K562 (cell line): ENCODE measurements around the gene MYCBP2. TPM values are rescaled to one million over a fixed set of nuclear protein-coding genes. Genes with fewer than 3 reads are reported as not detected.

Experiments used
- ATAC-seq: fragments of 200-7000 bp; cut with Tn5 transposase; 3 replicates; pipeline ENCODE4 v1.9.1; 2020; ENCODE audit warnings: moderate library complexity
- BruUV-seq: library from RNA; stranded (reverse); fragments of 400-500 nt; replicated peaks from 2 replicates; lab custom pipeline; 2021; lab: Mats Ljungman, UMichigan
- CTCF ChIA-PET: fragments of 300-600 bp; formaldehyde crosslinking; extraction: SDS; loops from one replicate; lab custom pipeline; 2021; ENCODE audit warnings: low intra/inter-chr PET ratio; lab: Yijun Ruan, JAX
- POLR2A ChIA-PET: fragments of 300-600, 350-650 bp; sonication (Branson Sonifier 250); formaldehyde crosslinking; extraction: SDS; loops from one replicate; lab custom pipeline; 2021; ENCODE audit warnings: antibody characterized with exemption, inconsistent platforms; lab: Yijun Ruan, JAX
- DNase-seq, 4 experiments: peaks; one replicate each; pipeline versions ENCODE4 v3.0.0 to v3.0.0-alpha.2; 2011 to 2018; ENCODE audit warnings: low spot score in 3 of 4, mixed read lengths in 3 of 4; ENCODE audit errors: extremely low read depth in 1 of 4
- FAIRE-seq: peaks from 2 replicates; lab custom pipeline; 2011; peaks lifted over from hg19 to GRCh38; lab: Jason Lieb, UNC
- H2AFZ ChIP-seq: 2 replicates; pipeline ENCODE4 v1.6.0; 2011; ENCODE audit warnings: low read depth, low read length, control low read depth, inconsistent platforms
- H3K27ac ChIP-seq: fragments of 200-600 bp; 3 replicates; pipeline ENCODE4 v1.8.0; 2011; ENCODE audit warnings: low read depth, mild to moderate bottlenecking, control low read depth, inconsistent platforms, low read length, moderate library complexity, mixed read lengths; ENCODE audit errors: extremely low read depth
- H3K27me3 ChIP-seq, 2 experiments: fragments of 300-600 bp in 1 of 2; 2 replicates in 1 of 2; 3 replicates in 1 of 2; pipeline versions ENCODE4 v1.6.0 to v1.8.0; 2011; ENCODE audit warnings: inconsistent platforms in 2 of 2, low read length in 2 of 2, mild to moderate bottlenecking in 1 of 2, mixed read lengths in 1 of 2, moderate library complexity in 1 of 2; ENCODE audit not compliant: control insufficient read depth in 2 of 2, insufficient read depth in 2 of 2
- H3K36me3 ChIP-seq: fragments of 300-600 bp; 3 replicates; pipeline ENCODE4 v1.8.0; 2011; ENCODE audit warnings: mild to moderate bottlenecking, low read length, inconsistent platforms; ENCODE audit not compliant: control insufficient read depth, insufficient read depth
- H3K4me1 ChIP-seq, 2 experiments: fragments of 200-600 bp in 1 of 2; replicated peaks in 1 of 2; 2 replicates in 1 of 2; 3 replicates in 1 of 2; pipeline versions ENCODE4 v1.5.1 to v1.8.0; 2011; ENCODE audit warnings: inconsistent platforms in 2 of 2, low read length in 2 of 2, mild to moderate bottlenecking in 1 of 2, mixed read lengths in 1 of 2, moderate library complexity in 1 of 2; ENCODE audit not compliant: control insufficient read depth in 2 of 2, insufficient read depth in 2 of 2
- H3K4me2 ChIP-seq: 2 replicates; pipeline ENCODE4 v1.6.1; 2011; ENCODE audit warnings: low read length, control low read depth, inconsistent platforms, mixed read lengths; ENCODE audit not compliant: insufficient read depth
- H3K4me3 ChIP-seq: fragments of 200-600 bp; sonication (generic), shearing (Covaris generic); 2 replicates; pipeline ENCODE4 v1.5.1; 2016; ENCODE audit warnings: control low read depth, inconsistent platforms
- H3K79me2 ChIP-seq: fragments of 200-600 bp; 3 replicates; pipeline ENCODE4 v1.8.0; 2011; ENCODE audit warnings: low read length, inconsistent platforms; ENCODE audit not compliant: control insufficient read depth, insufficient read depth
- H3K9ac ChIP-seq, 2 experiments: 2 replicates each; pipeline versions ENCODE4 v1.6.0 to v1.6.1; 2011; ENCODE audit warnings: low read depth in 2 of 2, low read length in 2 of 2, control low read depth in 1 of 2, inconsistent platforms in 1 of 2, mild to moderate bottlenecking in 1 of 2, mixed read lengths in 1 of 2; ENCODE audit not compliant: insufficient read depth in 1 of 2
- H3K9me1 ChIP-seq: one replicate; pipeline ENCODE4 v1.6.0; 2011; ENCODE audit warnings: inconsistent platforms, mild to moderate bottlenecking, low read length, moderate library complexity; ENCODE audit not compliant: control insufficient read depth, insufficient read depth
- H3K9me3 ChIP-seq: replicated peaks from 2 replicates; pipeline ENCODE4 v1.5.1; 2011; ENCODE audit warnings: low read depth, low read length, inconsistent platforms; ENCODE audit not compliant: control insufficient read depth, insufficient read depth
- H4K20me1 ChIP-seq: replicated peaks from 2 replicates; pipeline ENCODE4 v1.6.1; 2011; ENCODE audit warnings: low read length, inconsistent platforms, mixed read lengths; ENCODE audit not compliant: control insufficient read depth, insufficient read depth
- HMBOX1 ChIP-seq: sonication (generic); IDR thresholded peaks from 2 replicates; pipeline ENCODE4 v1.6.1; 2016
- RHOXF2B ChIP-seq: fragments of 250-450 bp; sonication (Bioruptor Pico); conservative IDR thresholded peaks from 2 replicates; pipeline ENCODE4 v1.5.1; 2021
- SMARCB1 ChIP-seq: IDR thresholded peaks from 2 replicates; pipeline ENCODE4 v1.6.1; 2011; ENCODE audit warnings: improper control_type of control experiment, low read depth; ENCODE audit not compliant: insufficient read length
- SNAPC5 ChIP-seq: fragments of 250-450 bp; sonication (Bioruptor Pico); IDR thresholded peaks from 2 replicates; pipeline ENCODE4 v1.8.0; 2021; ENCODE audit warnings: moderate library complexity, mild to moderate bottlenecking, inconsistent platforms
- STAT6 ChIP-seq: sonication (generic); formaldehyde crosslinking; IDR thresholded peaks from 2 replicates; pipeline ENCODE4 v1.8.1; 2023; ENCODE audit warnings: mild to moderate bottlenecking, missing genetic modification reagents
- ZNF140 ChIP-seq: fragments of 250-450 bp; sonication (Bioruptor Pico); IDR thresholded peaks from 2 replicates; pipeline ENCODE4 v1.8.0; 2021; ENCODE audit warnings: moderate library complexity, mild to moderate bottlenecking, inconsistent platforms
- ZNF41 ChIP-seq: fragments of 250-450 bp; sonication (Bioruptor Pico); conservative IDR thresholded peaks from 2 replicates; pipeline ENCODE4 v1.4.0; 2020; ENCODE audit warnings: mild to moderate bottlenecking
- ZNF584 ChIP-seq: fragments of 200-800 bp; sonication (Bioruptor generic); IDR thresholded peaks from 2 replicates; pipeline ENCODE4 v1.6.1; 2016; ENCODE audit warnings: low read depth, mild to moderate bottlenecking, missing genetic modification characterization, missing compliant biosample characterization
- WGBS: fragments of 100-300 bp; shearing (Covaris generic); methylation state at CpG from one replicate; pipeline ENCODE4 v1.1.6; 2016; ENCODE audit warnings: low coverage, mixed read lengths; ENCODE audit not compliant: insufficient coverage; ENCODE audit errors: missing lambda C conversion rate; 5-methylcytosine and 5-hydroxymethylcytosine counted together
- in situ Hi-C: fragments of 300-500 bp; cut with MboI; formaldehyde crosslinking; loops from 4 replicates; pipeline ENCODE4 v1.15.0; 2018; ENCODE audit warnings: inconsistent platforms, mixed read lengths
- intact Hi-C: fragments of 100-400 bp; cut with micrococcal nuclease; formaldehyde crosslinking; loops from 2 replicates; pipeline ENCODE4 v1.14.2; 2022
- polyA plus RNA-seq, 8 experiments: library from polyadenylated mRNA; depleted of rRNA in 4 of 8; stranded (reverse) in 5 of 8; unstranded in 3 of 8; fragments of >200 nt; fragmentation: Nextera tagmentation in 2 of 8; fragmentation: Illumina TruSeq in 1 of 8; extraction: Ambion mirVana in 2 of 8; extraction: Trizol in 1 of 8; gene quantifications; 2 replicates each; pipeline versions ENCODE4 v1.2.1 to v1.2.3, GENCODE V29; 2011 to 2014; ENCODE audit warnings: inconsistent platforms in 1 of 8, missing spikeins in 1 of 8
- total RNA-seq, 7 experiments: library from RNA; depleted of rRNA in 6 of 7; stranded (reverse); fragments of >200 nt in 6 of 7; fragmentation: Illumina TruSeq in 2 of 7; extraction: Trizol in 2 of 7; gene quantifications; 2 replicates each; pipeline versions ENCODE4 v1.2.1 to v1.2.3, GENCODE V29; 2011 to 2021; ENCODE audit warnings: low replicate concordance in 1 of 7
- TF ChIP-seq, protein P1 (sequence below): fragments of 450-650 bp; IDR thresholded peaks from 2 replicates; pipeline ENCODE4 v1.6.1; 2017; ENCODE audit warnings: antibody characterized with exemption, mild to moderate bottlenecking
- TF ChIP-seq, protein P2 (sequence below): sonication (generic); formaldehyde crosslinking; IDR thresholded peaks from 2 replicates; pipeline ENCODE4 v1.8.1; 2023; ENCODE audit warnings: mild to moderate bottlenecking, missing genetic modification reagents, moderate library complexity
- TF ChIP-seq, protein P3 (sequence below), 3 experiments: IDR thresholded peaks in 2 of 3; conservative IDR thresholded peaks in 1 of 3; 2 replicates each; pipeline ENCODE4 v1.5.1; 2011 to 2012; ENCODE audit warnings: low read length in 3 of 3, mild to moderate bottlenecking in 3 of 3, control low read depth in 2 of 3, improper control_type of control experiment in 1 of 3, inconsistent platforms in 1 of 3, low read depth in 1 of 3, mixed read lengths in 1 of 3, moderate library complexity in 1 of 3; ENCODE audit not compliant: insufficient read depth in 2 of 3

Gene MYCBP2
- total and polyA plus RNA-seq, 9 of the 15 experiments (the other 6 are each of a cell fraction or from before 2014, with no cell fraction given) = 13.2 to 47.2 (median 28.9) TPM

GRCh38 chr13:77349365-77349764 is 22.5 kb upstream of the MYCBP2 start:
- Histone ChIP-seq H3K27me3 (no peaks in the 10 kb centered on the region; a peak in 1 of 5 replicates), H3K4me2 (no peak overlapping the region), H3K27ac (no peak overlapping the region), H3K36me3 (no peaks in the 10 kb centered on the region), H3K9me1 (no peaks in the 10 kb centered on the region), H3K4me3 (no peak overlapping the region), H3K79me2 (no peaks in the 10 kb centered on the region), H2AFZ (no peak overlapping the region), H3K4me1 (no peaks in the 10 kb centered on the region), H4K20me1 (no peaks in the 10 kb centered on the region), H3K9me3 (no peaks in the 10 kb centered on the region), H3K9ac (no peak overlapping the region)
- in situ Hi-C loops = no loop called here
- intact Hi-C loops = no loop called here
- 0% methylated on average over 1 of the region's 1 CpG for whole genome bisulfite sequencing
- no TSS peak for BruUV-seq
- DNase-seq = no peak
- ATAC-seq = no peak
- CTCF ChIA-PET = no interaction called here
- POLR2A ChIA-PET = no interaction called here
- no peak for FAIRE-seq
- TF ChIP-seq ZNF140 (CRISPR knock-in tag) (no peak), STAT6 (CRISPR knock-in tag) (no peak), RHOXF2B (CRISPR knock-in tag) (no peak), ZNF584 (CRISPR knock-in tag) (no peak), HMBOX1 (no peak), SNAPC5 (CRISPR knock-in tag) (no peak), SMARCB1 (no peak), ZNF41 (CRISPR knock-in tag) (no peak)
- TF ChIP-seq, protein P1, sequence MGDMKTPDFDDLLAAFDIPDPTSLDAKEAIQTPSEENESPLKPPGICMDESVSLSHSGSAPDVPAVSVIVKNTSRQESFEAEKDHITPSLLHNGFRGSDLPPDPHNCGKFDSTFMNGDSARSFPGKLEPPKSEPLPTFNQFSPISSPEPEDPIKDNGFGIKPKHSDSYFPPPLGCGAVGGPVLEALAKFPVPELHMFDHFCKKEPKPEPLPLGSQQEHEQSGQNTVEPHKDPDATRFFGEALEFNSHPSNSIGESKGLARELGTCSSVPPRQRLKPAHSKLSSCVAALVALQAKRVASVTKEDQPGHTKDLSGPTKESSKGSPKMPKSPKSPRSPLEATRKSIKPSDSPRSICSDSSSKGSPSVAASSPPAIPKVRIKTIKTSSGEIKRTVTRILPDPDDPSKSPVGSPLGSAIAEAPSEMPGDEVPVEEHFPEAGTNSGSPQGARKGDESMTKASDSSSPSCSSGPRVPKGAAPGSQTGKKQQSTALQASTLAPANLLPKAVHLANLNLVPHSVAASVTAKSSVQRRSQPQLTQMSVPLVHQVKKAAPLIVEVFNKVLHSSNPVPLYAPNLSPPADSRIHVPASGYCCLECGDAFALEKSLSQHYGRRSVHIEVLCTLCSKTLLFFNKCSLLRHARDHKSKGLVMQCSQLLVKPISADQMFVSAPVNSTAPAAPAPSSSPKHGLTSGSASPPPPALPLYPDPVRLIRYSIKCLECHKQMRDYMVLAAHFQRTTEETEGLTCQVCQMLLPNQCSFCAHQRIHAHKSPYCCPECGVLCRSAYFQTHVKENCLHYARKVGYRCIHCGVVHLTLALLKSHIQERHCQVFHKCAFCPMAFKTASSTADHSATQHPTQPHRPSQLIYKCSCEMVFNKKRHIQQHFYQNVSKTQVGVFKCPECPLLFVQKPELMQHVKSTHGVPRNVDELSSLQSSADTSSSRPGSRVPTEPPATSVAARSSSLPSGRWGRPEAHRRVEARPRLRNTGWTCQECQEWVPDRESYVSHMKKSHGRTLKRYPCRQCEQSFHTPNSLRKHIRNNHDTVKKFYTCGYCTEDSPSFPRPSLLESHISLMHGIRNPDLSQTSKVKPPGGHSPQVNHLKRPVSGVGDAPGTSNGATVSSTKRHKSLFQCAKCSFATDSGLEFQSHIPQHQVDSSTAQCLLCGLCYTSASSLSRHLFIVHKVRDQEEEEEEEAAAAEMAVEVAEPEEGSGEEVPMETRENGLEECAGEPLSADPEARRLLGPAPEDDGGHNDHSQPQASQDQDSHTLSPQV = no peak
- TF ChIP-seq, protein P2, sequence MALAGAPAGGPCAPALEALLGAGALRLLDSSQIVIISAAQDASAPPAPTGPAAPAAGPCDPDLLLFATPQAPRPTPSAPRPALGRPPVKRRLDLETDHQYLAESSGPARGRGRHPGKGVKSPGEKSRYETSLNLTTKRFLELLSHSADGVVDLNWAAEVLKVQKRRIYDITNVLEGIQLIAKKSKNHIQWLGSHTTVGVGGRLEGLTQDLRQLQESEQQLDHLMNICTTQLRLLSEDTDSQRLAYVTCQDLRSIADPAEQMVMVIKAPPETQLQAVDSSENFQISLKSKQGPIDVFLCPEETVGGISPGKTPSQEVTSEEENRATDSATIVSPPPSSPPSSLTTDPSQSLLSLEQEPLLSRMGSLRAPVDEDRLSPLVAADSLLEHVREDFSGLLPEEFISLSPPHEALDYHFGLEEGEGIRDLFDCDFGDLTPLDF (CRISPR knock-in tag) = no peak
- TF ChIP-seq, protein P3, sequence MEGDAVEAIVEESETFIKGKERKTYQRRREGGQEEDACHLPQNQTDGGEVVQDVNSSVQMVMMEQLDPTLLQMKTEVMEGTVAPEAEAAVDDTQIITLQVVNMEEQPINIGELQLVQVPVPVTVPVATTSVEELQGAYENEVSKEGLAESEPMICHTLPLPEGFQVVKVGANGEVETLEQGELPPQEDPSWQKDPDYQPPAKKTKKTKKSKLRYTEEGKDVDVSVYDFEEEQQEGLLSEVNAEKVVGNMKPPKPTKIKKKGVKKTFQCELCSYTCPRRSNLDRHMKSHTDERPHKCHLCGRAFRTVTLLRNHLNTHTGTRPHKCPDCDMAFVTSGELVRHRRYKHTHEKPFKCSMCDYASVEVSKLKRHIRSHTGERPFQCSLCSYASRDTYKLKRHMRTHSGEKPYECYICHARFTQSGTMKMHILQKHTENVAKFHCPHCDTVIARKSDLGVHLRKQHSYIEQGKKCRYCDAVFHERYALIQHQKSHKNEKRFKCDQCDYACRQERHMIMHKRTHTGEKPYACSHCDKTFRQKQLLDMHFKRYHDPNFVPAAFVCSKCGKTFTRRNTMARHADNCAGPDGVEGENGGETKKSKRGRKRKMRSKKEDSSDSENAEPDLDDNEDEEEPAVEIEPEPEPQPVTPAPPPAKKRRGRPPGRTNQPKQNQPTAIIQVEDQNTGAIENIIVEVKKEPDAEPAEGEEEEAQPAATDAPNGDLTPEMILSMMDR (IDR thresholded peaks at IDR 0.05 in 2 of 3, conservative IDR thresholded peaks at IDR 0.05 in 1 of 3; ENCODE audit: insufficient read depth in 2 of 3, low read depth in 1 of 3, low read length in 3 of 3) = no peak
